ENCODE data around the gene GPR153.

Gene GPR153

GRCh38 chr1:6234502-6235295 is 26.2 kb downstream of the GPR153 start:
- Histone ChIP-seq H2BK120ac (ENCODE audit: low read depth, low read length) (no peak overlapping the region), H4K8ac (ENCODE audit: low read depth, low read length) (no peak overlapping the region), H3K4me2 (ENCODE audit: insufficient read depth, low read length, poor library complexity, severe bottlenecking) (peak overlapping the region; percentile 79), H3K23ac (ENCODE audit: low read depth, low read length, poor library complexity) (no peak overlapping the region), H3K27ac (replicated peaks; ENCODE audit: low read length) (no peak overlapping the region), H3K79me1 (ENCODE audit: low read depth, low read length) (peaks cover 2% of the 10 kb centered on the region), H3K9ac (ENCODE audit: low read depth, low read length, poor library complexity) (peak overlapping the region; percentile 100), H2AK5ac (ENCODE audit: low read depth, low read length) (no peak overlapping the region), H2AFZ (ENCODE audit: low read length) (no peak overlapping the region), H3K4me3 (ENCODE audit: low read length in 2 of 2) (peak overlapping the region; percentile 66 to 94), H2BK12ac (ENCODE audit: low read length) (no peak overlapping the region), H3K18ac (ENCODE audit: low read length) (no peak overlapping the region), H2BK15ac (ENCODE audit: low read length) (no peak overlapping the region), H3K4ac (ENCODE audit: low read length) (no peak overlapping the region), H3K36me3 (replicated peaks in 1 of 2; ENCODE audit: control insufficient read depth in 2 of 2, insufficient read depth in 2 of 2, low read length in 2 of 2) (peaks cover 16 to 45% of the 10 kb centered on the region in 2 donors), H4K91ac (ENCODE audit: low read depth, low read length, poor library complexity) (no peak overlapping the region), H3K27me3 (ENCODE audit: control insufficient read depth in 3 of 3, insufficient read depth in 3 of 3, low read depth in 1 of 3, low read length in 3 of 3) (no peaks in the 10 kb centered on the region), H2BK5ac (ENCODE audit: low read length) (no peak overlapping the region), H3K4me1 (ENCODE audit: control insufficient read depth in 2 of 2, insufficient read depth in 1 of 2, low read depth in 1 of 2, low read length in 2 of 2) (peaks cover 14 to 18% of the 10 kb centered on the region in 2 donors), H3K9me3 (replicated peaks in 1 of 2; ENCODE audit: control insufficient read depth in 2 of 2, insufficient read depth in 1 of 2, low read depth in 1 of 2, low read length in 2 of 2) (peaks cover 0 to 3% of the 10 kb centered on the region in 2 donors), H3K14ac (ENCODE audit: low read length) (no peak overlapping the region)
- WGBS, 2 donors (ENCODE audit: extremely low coverage in 2 of 2, insufficient read length in 2 of 2, insufficient replicate concordance in 1 of 2) = no CpG with 5 or more reads among the region's 20 CpGs
- DNase-seq (ENCODE audit: low spot score) = no peak

GRCh38 chr1:6233376-6233775 is 27.5 kb downstream of the GPR153 start:
- H2BK120ac ChIP-seq (ENCODE audit: low read depth, low read length) = no peak overlapping the region
- H3K79me1 ChIP-seq (ENCODE audit: low read depth, low read length) = peaks cover 2% of the 10 kb centered on the region
- H2BK15ac ChIP-seq (ENCODE audit: low read length) = no peak overlapping the region
- no peak overlapping the region for H3K18ac ChIP-seq (ENCODE audit: low read length)
- no CpG with 5 or more reads among the region's 1 CpG for WGBS, 2 donors (ENCODE audit: extremely low coverage in 2 of 2, insufficient read length in 2 of 2, insufficient replicate concordance in 1 of 2)
- no peak overlapping the region for H2BK12ac ChIP-seq (ENCODE audit: low read length)
- H3K4ac ChIP-seq (ENCODE audit: low read length) = no peak overlapping the region
- no peak overlapping the region for H3K4me2 ChIP-seq (ENCODE audit: insufficient read depth, low read length, poor library complexity, severe bottlenecking)
- H3K4me1 ChIP-seq (ENCODE audit: control insufficient read depth in 2 of 2, insufficient read depth in 1 of 2, low read depth in 1 of 2, low read length in 2 of 2) = peaks cover 6 to 7% of the 10 kb centered on the region in 2 donors
- H4K8ac ChIP-seq (ENCODE audit: low read depth, low read length) = no peak overlapping the region
- H3K14ac ChIP-seq (ENCODE audit: low read length) = no peak overlapping the region
- H4K91ac ChIP-seq (ENCODE audit: low read depth, low read length, poor library complexity) = no peak overlapping the region
- no peaks in the 10 kb centered on the region for H3K27me3 ChIP-seq (ENCODE audit: control insufficient read depth in 3 of 3, insufficient read depth in 3 of 3, low read depth in 1 of 3, low read length in 3 of 3)
- H3K9ac ChIP-seq (ENCODE audit: low read depth, low read length, poor library complexity) = no peak overlapping the region
- H2AK5ac ChIP-seq (ENCODE audit: low read depth, low read length) = no peak overlapping the region
- no peak overlapping the region for H3K27ac ChIP-seq (replicated peaks; ENCODE audit: low read length)
- H2BK5ac ChIP-seq (ENCODE audit: low read length) = no peak overlapping the region
- no peak overlapping the region for H3K23ac ChIP-seq (ENCODE audit: low read depth, low read length, poor library complexity)
- peaks cover 16 to 58% of the 10 kb centered on the region in 2 donors for H3K36me3 ChIP-seq (replicated peaks in 1 of 2; ENCODE audit: control insufficient read depth in 2 of 2, insufficient read depth in 2 of 2, low read length in 2 of 2)
- no peak for DNase-seq (ENCODE audit: low spot score)
- H3K9me3 ChIP-seq (replicated peaks in 1 of 2; ENCODE audit: control insufficient read depth in 2 of 2, insufficient read depth in 1 of 2, low read depth in 1 of 2, low read length in 2 of 2) = peaks cover 0 to 3% of the 10 kb centered on the region in 2 donors
- H3K4me3 ChIP-seq (ENCODE audit: low read length in 2 of 2) = no peak overlapping the region
- no peak overlapping the region for H2AFZ ChIP-seq (ENCODE audit: low read length)

GRCh38 chr1:6225651-6226050 is 35.2 kb downstream of the GPR153 start:
- Histone ChIP-seq H2BK15ac (ENCODE audit: low read length) (no peak overlapping the region), H2AFZ (ENCODE audit: low read length) (no peak overlapping the region), H3K4me3 (ENCODE audit: low read length in 2 of 2) (no peak overlapping the region), H3K4ac (ENCODE audit: low read length) (no peak overlapping the region), H3K9me3 (replicated peaks in 1 of 2; ENCODE audit: control insufficient read depth in 2 of 2, insufficient read depth in 1 of 2, low read depth in 1 of 2, low read length in 2 of 2) (no peaks in the 10 kb centered on the region), H3K27me3 (ENCODE audit: control insufficient read depth in 3 of 3, insufficient read depth in 3 of 3, low read depth in 1 of 3, low read length in 3 of 3) (no peaks in the 10 kb centered on the region), H2BK12ac (ENCODE audit: low read length) (no peak overlapping the region), H3K36me3 (replicated peaks in 1 of 2; ENCODE audit: control insufficient read depth in 2 of 2, insufficient read depth in 2 of 2, low read length in 2 of 2) (peaks cover 33 to 95% of the 10 kb centered on the region in 2 donors), H3K4me2 (ENCODE audit: insufficient read depth, low read length, poor library complexity, severe bottlenecking) (no peak overlapping the region), H2AK5ac (ENCODE audit: low read depth, low read length) (no peak overlapping the region), H3K27ac (replicated peaks; ENCODE audit: low read length) (no peak overlapping the region), H3K14ac (ENCODE audit: low read length) (no peak overlapping the region), H4K91ac (ENCODE audit: low read depth, low read length, poor library complexity) (no peak overlapping the region), H3K79me1 (ENCODE audit: low read depth, low read length) (no peaks in the 10 kb centered on the region), H2BK120ac (ENCODE audit: low read depth, low read length) (no peak overlapping the region), H2BK5ac (ENCODE audit: low read length) (no peak overlapping the region), H3K18ac (ENCODE audit: low read length) (no peak overlapping the region), H3K9ac (ENCODE audit: low read depth, low read length, poor library complexity) (no peak overlapping the region), H3K4me1 (ENCODE audit: control insufficient read depth in 2 of 2, insufficient read depth in 1 of 2, low read depth in 1 of 2, low read length in 2 of 2) (no peaks in the 10 kb centered on the region), H4K8ac (ENCODE audit: low read depth, low read length) (no peak overlapping the region), H3K23ac (ENCODE audit: low read depth, low read length, poor library complexity) (no peak overlapping the region)
- DNase-seq (ENCODE audit: low spot score) = no peak
- no CpG with 5 or more reads among the region's 8 CpGs for WGBS, 2 donors (ENCODE audit: extremely low coverage in 2 of 2, insufficient read length in 2 of 2, insufficient replicate concordance in 1 of 2)

DNA sequence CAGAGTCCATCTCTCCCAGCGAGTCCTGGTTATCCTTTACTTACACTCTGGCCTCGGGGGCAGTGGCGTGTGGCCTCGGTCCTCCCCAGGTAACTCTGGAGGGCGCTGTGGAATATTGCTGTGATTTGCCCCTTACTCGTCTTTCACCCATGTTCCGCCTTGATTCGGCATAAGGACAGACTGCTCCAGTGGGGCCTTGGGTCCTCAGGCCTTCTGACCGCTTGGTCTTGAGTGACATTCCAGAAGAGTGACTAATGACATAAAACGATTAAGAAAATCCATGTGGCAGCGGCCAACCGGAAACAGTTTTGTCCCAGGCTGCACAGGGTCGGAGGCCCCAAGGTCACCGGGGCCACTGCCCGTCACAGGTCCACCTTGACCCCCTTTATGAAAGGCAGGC is 36.2 kb downstream of the GPR153 start:
- H4K91ac ChIP-seq (ENCODE audit: low read depth, low read length, poor library complexity) = no peak overlapping the region
- no peak overlapping the region for H2BK5ac ChIP-seq (ENCODE audit: low read length)
- no peaks in the 10 kb centered on the region for H3K27me3 ChIP-seq (ENCODE audit: control insufficient read depth in 3 of 3, insufficient read depth in 3 of 3, low read depth in 1 of 3, low read length in 3 of 3)
- no peak overlapping the region for H3K18ac ChIP-seq (ENCODE audit: low read length)
- no peak overlapping the region for H3K4me3 ChIP-seq (ENCODE audit: low read length in 2 of 2)
- no peak overlapping the region for H2BK120ac ChIP-seq (ENCODE audit: low read depth, low read length)
- H2AFZ ChIP-seq (ENCODE audit: low read length) = no peak overlapping the region
- H4K8ac ChIP-seq (ENCODE audit: low read depth, low read length) = no peak overlapping the region
- H3K9me3 ChIP-seq (replicated peaks in 1 of 2; ENCODE audit: control insufficient read depth in 2 of 2, insufficient read depth in 1 of 2, low read depth in 1 of 2, low read length in 2 of 2) = no peaks in the 10 kb centered on the region
- no peak overlapping the region for H3K9ac ChIP-seq (ENCODE audit: low read depth, low read length, poor library complexity)
- no peak overlapping the region for H2BK12ac ChIP-seq (ENCODE audit: low read length)
- peaks cover 34 to 95% of the 10 kb centered on the region in 2 donors for H3K36me3 ChIP-seq (replicated peaks in 1 of 2; ENCODE audit: control insufficient read depth in 2 of 2, insufficient read depth in 2 of 2, low read length in 2 of 2)
- no CpG with 5 or more reads among the region's 15 CpGs for WGBS, 2 donors (ENCODE audit: extremely low coverage in 2 of 2, insufficient read length in 2 of 2, insufficient replicate concordance in 1 of 2)
- no peak overlapping the region for H3K4ac ChIP-seq (ENCODE audit: low read length)
- H3K14ac ChIP-seq (ENCODE audit: low read length) = no peak overlapping the region
- no peak overlapping the region for H3K27ac ChIP-seq (replicated peaks; ENCODE audit: low read length)
- H3K4me2 ChIP-seq (ENCODE audit: insufficient read depth, low read length, poor library complexity, severe bottlenecking) = no peak overlapping the region
- no peak overlapping the region for H2AK5ac ChIP-seq (ENCODE audit: low read depth, low read length)
- no peaks in the 10 kb centered on the region for H3K79me1 ChIP-seq (ENCODE audit: low read depth, low read length)
- no peaks in the 10 kb centered on the region for H3K4me1 ChIP-seq (ENCODE audit: control insufficient read depth in 2 of 2, insufficient read depth in 1 of 2, low read depth in 1 of 2, low read length in 2 of 2)
- DNase-seq (ENCODE audit: low spot score) = no peak
- H2BK15ac ChIP-seq (ENCODE audit: low read length) = no peak overlapping the region
- no peak overlapping the region for H3K23ac ChIP-seq (ENCODE audit: low read depth, low read length, poor library complexity)
